NCI-H2107 (cell line): ENCODE measurements around the gene NEK7.
"Not testable (repeated sequence)": the region's sequence is repeated elsewhere in the genome, so short reads cannot be mapped to it uniquely, and the experiment has no call there.

Experiments
- DNase-seq: peaks from one replicate; lab custom pipeline; 2025; lab: John Stamatoyannopoulos, UW

NEK7 gene

DNA sequence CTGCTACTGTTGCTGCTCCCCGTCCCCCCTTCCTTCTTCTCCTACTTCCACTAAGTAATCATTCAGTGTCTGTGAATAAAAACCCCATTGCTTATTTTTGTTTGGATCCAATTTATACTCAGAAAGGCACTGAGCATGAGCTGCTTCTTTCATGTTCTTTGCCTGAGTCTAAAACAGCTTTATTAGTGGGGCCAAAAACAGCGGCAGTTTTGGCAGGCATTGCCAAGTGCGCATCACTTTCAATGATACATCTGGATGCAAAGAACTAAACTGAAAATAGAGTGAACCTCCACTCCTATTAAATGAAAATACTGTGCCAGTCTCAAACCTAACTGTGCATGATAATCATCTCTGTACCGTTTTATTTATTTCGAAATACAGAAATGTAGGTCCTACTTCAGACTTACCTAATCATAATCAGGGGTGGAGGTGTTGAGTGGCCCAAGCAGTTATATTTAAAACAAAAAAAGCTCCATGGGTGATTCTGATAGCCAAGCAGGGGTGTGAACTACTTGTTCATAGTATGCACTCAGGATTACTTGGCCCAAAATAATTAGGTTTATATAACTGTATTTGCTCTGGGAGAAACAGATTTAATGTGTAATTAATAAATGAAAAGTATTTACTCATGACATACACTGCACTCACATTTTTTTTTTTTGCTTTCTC lies 48.4 kb downstream of the NEK7 start:
- DNase-seq, result no peak

DNA sequence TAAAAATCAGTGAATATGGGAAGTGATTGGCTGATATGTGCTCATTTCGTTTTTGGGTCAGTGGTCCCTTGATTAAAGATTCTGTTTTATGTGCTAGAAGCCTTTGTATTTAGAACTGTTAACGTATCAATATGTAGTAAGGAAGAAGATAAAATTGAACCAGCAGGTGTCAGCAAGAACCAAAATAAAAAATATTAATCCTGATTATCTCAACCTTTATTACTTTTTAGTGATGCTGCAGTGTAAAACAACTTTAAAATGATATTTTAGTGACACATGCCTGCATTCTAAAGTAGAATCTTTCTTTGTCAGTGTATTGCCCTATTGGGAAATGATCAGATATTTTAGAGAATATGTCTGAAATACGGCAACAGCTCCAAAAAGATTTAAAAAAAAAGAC lies 49.5 kb downstream of the NEK7 start:
- no peak for DNase-seq

DNA sequence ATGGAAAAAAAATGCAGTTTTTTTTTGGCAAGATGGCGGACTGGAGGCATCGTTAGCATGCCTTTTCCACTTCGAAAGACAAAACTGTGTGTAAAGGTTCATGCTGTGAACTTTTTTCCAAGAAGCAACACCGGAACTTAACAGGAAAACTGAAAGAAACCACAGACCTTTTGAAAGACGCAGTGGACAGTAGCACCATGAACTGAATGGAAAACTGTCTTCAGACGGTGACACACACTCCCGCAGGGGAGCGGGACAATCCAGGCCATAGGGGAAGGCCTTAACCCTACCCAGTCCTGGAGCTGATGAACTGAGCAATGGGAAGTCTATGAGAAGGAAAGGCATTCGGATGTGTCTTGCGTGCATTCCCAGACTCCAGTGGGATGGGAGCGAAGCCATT lies 54.9 kb downstream of the NEK7 start:
- DNase-seq, result no peak

DNA sequence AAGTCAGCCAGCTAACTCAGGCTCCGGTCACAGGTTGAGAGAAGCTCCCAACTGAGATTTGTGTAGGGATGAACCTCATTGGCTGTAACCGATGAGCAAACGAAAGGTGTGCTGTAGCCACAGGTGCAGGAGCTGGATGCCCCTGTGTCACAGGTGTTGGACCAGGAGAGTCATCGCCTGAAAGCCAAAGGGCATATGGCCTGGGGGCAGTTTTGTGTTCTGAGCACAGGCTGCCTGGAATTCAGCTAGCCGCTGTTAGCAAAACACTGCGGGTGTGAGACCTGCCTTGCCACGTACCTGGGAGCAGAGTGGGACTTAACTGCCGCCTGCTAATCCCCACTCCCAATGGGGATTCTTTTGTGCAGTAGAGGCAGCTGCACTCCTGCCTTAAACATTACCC lies 55.3 kb downstream of the NEK7 start:
- DNase-seq, result no peak

DNA sequence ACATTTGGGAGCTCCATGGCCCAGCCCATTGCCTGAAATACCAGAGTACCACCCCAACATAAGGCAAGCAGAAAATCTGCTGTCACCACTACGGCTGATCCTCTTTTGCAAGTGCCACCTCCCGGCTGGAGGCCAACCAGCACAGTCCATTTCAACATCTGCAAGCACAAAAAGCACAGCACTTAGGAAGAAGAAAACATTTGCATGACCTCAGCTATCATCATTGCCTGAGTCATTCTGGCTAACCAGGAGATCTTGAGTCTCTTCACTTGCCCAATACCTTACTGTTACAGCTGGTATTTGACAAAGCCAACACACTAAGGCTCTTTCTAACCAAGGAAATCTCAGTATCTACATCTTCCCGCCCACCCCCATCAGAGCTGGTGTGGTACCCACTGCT lies 55.9 kb downstream of the NEK7 start:
- no peak for DNase-seq

DNA sequence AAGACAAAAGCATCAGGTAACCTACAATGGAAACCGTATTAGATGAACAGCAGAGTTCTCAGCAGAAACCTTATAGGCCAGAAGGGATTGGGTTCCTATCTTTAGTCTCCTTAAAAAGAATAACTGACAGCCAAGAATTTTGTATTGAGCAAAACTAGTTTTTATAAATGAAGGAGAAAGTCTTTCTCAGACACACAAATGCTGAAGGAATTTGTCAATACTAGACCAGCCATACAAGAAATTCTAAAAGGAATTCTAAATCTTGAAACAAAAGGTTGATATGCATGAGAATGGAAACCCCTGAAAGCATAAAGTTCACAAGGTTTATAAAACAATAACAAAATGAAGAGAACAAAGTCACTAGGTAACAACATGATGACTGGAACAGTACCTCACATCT lies 58.1 kb downstream of the NEK7 start:
- no peak for DNase-seq

DNA sequence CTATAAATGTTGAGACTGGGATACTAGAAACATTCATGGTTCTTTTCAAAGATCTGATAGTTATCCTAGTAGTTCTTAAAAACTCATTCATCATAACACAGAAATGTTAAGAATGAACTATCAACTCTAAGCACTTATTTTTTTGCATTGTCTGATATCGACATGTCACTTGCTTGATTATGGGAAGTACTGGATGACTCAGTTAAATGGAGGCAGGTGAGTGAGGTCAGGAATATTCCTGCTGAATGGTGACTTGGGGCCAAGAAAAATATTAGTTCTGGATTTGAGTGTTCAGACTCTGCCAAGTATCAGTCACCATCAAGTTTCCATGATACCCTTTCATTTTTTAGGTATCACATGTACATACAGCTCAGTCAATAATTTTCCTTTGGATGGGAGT lies 63.6 kb downstream of the NEK7 start:
- no peak for DNase-seq

DNA sequence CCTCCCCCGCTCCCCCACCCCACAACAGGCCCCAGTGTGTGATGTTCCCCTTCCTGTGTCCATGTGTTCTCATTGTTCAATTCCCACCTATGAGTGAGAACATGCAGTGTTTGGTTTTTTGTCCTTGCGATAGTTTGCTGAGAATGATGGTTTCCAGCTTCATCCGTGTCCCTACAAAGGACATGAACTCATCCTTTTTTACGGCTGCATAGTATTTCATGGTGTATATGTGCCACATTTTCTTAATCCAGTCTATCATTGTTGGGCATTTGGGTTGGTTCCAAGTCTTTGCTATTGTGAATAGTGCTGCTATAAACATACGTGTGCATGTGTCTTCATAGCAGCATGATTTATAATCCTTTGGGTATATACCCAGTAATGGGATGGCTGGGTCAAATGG lies 70.2 kb downstream of the NEK7 start:
- not testable (repeated sequence) for DNase-seq

DNA sequence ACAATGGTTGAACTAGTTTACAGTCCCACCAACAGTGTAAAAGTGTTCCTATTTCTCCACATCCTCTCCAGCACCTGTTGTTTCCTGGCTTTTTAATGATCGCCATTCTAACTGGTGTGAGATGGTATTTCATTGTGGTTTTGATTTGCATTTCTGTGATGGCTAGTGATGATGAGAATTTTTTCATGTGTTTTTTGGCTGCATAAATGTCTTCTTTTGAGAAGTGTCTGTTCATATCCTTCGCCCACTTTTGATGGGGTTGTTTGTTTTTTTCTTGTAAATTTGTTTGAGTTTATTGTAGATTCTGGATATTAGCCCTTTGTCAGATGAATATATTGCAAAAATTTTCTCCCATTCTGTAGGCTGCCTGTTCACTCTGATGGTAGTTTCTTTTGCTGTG lies 70.7 kb downstream of the NEK7 start:
- not testable (repeated sequence) for DNase-seq

DNA sequence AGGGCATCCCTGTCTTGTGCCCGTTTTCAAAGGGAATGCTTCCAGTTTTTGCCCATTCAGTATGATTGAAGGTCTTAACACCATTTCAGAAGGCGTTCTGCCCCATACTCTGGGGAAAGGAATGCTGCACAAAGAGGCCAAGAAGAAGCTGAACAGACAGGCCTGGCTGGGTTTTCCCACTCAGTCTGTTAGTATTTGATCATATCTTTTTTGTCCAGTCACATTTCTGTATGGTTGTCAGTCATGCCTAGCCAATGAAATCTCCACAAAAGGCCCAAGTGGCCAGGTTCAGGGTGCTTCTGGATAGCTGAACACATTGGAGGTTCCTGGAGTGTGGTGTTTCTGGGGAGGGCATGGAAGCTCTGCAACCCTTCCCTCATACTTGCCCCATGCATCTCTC lies 72.1 kb downstream of the NEK7 start:
- DNase-seq, result no peak

DNA sequence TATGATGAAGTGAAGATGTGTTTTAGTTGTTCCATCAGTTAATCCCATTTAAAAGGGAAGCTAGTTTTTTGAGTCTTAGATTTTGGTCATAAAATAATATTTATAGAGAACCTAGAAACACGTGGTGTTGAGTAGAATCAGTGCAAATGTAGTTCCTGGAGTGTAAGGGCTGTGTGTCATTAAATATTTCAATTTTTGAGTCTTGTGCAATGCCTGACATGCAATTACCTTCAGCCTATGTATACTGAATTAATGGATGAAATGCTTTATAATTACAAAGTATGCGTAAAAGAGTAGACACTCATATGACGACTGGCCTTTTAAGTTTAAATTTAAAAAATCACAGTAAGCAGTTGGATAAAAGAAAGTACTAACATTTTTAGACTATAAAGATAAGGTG lies 75.0 kb downstream of the NEK7 start:
- no peak for DNase-seq

DNA sequence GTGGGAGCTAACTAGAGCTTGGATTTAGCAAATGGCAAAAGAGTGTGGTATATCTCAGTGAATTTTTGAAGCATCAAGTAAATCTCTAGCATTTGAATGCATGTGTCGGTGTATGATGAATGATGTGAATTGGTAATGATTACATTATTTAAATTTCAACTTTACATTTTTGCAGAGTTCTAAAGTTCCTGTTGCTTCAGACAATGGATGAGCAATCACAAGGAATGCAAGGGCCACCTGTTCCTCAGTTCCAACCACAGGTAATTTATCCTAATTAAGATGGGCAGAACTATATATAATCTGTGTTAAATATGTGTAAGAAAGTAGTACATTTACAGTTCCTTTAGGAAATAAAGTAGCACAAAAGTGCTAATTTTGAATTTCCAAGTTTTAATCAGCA lies 75.6 kb downstream of the NEK7 start:
- no peak for DNase-seq

DNA sequence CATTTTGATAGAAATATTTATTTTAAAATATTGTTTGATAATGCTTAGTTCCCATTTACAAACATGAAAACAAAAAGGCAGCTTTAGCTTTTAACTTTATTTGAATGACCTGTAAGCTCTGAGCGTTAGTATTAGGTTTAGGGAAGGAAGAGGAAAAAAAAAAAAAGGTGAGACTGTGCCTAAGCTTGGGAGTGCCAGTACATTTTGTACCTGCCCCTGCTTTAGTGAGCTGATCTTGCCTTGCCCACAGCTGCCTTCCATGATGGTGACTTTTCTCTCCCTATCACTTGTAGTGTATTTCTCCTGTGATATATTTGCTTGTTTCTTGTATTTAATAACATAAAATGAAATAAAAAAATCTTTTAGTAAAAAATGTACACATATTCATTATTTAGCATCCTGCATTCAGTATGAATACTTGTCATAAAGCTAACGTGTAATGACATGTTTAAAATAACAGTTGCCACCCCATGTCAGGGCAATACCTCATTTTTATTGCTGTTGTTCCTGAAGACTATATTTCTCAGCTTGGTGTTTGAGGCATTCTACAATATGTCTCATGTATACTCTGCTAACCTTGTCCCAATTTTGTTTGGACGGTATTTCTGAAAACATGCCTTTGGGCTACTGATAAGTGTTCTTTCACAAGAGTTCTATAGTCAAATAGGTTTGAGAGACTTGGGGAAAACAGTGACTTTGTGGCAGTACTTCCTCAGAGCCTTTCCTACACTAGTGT lies 76.3 kb downstream of the NEK7 start:
- no peak for DNase-seq

DNA sequence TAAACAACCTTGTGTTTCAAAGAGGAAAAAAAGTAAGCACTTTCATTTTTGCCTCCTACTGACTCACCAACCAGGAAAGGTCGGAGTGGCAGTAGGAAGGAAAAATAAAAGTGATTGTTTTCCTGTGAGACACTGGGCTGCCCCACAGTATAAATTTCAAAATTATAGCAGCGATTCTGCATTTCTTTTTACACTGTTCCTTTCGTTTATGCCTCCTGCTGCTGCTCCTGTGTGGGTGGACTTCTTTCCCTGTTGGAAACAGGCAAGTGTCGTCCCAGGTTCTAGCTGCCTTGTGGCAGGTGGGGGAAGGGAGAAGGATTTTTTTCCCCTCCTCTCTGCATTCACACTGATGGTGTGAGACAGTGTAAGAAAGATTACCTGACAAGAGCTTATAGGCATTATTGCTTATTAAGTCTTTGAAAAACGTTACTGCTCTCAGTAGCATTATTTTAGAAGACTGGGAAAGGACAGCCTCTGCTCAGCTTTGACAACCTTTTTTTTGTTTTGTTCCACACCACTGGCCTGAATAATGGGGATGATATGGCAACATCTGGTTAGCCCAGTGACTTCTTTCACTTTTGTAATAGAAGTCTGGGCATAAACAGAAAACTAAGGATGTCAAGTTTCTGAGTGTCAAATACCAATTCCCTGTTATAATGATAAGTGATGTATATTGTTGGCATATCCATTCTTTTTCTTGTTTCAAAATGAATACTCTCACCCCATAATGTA lies 77.9 kb downstream of the NEK7 start:
- DNase-seq, result no peak

DNA sequence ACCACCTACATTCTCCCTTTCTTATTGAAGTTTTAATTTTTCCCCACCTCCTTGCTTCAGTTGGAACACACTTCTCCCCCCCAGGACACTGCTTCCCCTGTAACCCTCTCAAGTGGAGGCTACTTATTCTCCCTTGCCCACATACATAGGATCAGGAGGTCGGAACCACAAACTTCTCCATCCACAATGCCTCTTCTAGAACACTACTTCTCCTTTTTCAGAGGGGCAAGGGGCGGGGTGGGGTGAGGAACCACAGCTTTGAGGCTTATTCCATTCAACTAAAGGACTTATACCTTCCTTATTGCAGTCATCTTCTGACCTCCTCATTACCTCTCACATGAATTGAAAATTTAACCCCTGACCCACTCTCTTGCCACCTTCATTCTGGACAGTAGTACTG lies 81.3 kb downstream of the NEK7 start:
- no peak for DNase-seq

DNA sequence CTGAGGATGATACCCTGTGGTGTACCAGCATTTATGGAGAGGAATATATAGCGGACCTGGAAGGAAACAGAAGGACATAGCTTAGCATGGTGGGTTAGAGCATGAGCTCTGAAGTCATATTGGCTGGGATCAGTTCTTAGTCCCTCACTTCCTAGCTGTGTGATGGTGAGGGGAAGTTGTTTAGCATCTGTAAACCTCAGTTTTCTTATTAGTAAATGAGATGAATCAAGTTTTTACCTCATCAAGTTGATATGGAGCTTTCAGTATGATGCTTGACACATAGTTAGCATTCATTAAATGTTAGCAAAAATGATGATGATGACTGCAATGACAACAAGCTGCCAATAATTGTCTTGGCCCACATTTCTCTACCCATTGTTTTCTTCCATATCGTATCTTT lies 84.8 kb downstream of the NEK7 start:
- DNase-seq, result no peak

DNA sequence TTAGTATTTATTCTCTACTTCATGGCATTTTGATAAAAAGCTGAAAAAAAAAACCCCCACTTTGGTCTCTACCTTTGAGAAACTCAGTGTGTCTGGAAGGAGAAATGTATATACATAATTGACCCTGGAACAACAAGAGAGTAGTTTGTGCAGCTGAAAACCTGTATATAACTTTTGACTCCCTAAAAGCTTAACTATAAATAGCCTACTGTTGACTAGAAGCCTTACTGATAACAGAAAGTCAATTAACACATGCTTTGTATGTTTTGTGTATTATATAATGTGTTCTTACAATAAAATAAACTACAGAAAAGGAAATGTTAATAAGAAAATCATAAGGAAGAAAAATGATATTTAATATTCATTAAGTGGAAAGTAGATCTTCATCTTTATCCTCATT lies 88.0 kb downstream of the NEK7 start:
- no peak for DNase-seq

DNA sequence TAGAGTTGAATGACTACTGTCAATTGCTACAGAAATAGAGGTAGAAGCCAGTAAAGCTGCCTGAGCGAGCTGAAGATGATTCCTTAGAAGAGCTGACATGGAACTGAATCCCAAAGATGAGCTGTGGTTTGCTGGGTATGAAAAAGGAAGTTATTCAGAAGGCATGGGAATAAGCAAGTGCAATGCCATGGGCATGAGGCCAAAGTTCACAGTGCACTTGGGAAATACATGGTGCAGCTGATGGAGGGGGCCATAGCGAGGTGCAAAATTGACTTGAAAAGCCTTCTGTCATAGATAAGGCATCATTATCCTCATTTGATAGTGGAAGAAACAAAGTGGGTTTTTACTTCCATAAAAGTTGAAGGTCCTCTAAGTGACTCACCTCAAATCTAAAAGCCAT lies 88.6 kb downstream of the NEK7 start:
- DNase-seq, result no peak

DNA sequence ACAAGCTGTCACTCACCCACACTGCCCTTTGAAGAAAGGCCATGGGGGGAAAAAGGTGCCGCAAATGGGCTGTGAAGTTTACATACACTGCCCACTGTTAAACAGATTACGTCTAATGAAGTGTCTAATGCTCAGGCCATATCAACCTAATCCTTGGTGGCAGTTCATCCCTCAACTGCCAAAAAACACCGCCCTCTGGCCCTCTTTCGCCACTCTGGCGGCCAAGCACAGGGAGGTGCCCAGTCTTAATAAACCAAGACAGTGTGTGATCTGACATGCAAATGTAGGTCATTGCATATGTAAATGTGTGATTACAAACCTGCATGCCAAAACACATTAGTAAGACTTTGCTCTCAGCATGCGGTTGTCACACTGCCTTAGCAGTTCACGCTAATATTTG lies 89.5 kb downstream of the NEK7 start:
- DNase-seq, result no peak

DNA sequence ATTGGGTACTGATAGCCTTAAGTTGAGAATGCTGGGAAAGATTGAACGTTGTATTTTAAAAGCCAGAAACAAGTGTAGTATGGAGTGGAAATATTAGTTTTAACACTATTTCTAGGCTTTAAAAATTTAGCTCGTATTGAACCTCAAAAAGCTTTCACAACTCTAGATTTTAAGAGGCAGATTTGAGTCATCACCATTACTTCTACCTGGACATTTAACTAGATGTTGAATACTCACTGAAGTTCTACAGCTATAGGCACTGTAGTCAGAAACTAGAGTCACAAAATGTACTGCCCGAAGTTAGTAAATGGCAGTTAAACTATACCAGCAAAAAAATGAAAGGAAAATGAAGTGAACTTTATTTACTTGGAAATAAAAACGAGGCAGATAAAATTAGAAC lies 96.5 kb downstream of the NEK7 start:
- DNase-seq, result no peak

DNA sequence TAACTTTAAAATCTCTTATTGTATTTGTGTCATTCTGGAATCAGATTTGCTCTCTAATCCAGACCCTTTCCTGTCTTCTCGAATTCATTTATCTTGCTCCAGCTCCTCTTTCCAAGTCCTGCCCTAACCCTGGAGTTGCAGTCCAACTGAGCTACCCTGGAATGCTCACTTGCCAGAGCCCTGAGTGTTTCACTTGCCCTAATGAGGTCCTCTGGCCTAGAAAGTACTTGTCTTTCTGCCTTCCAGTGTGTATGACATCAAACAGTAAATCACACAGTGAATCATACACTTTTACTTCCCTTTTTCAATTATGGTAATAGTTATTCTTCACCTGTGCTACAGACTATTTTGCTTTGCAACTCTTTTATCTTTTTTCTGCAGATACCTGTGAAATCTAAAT lies 96.9 kb downstream of the NEK7 start:
- no peak for DNase-seq

DNA sequence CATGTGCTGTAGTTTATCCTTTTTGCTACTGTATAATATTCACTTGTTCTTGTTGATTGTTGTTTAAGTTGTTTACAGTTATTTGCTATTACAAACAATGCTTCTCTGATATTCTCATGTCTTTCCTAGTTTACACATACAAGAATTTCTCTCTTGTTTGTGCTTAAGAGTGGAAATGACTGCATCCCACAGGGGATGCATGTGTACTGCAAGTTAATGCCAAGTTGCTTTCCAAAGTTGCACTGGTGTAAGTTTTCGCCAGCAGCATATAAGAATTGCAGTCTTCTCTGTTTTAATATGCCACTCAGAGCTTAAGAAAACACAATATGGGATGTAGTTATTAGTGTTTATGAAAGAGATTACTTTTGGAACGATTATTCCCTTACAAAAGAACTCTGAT lies 97.7 kb downstream of the NEK7 start:
- DNase-seq, result no peak

DNA sequence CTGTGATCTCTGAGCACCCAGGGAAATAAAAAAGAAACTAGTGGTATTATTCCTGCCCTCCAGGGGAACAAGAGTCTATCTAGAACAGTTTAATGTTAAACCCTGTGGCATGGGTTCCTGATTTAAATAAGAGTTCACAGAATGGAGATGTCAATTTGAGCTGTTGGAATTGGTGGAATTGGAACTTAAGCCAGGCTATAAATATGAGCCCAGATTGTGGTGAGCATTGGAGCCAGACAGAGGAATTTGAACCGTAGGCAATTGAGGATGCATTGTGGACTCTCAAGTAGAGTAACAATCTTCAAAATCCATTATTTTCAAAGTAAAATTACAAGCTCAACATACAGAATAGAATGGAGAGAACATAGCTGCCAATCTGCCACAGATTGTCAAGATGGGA lies 98.2 kb downstream of the NEK7 start:
- DNase-seq, result no peak
